ENCODE data around the gene KCNJ15.

The KCNJ15 gene

GRCh38 chr21:38307771-38308531 lies 51.2 kb downstream of the KCNJ15 start:
- no peak for TF ChIP-seq CTCF (IDR thresholded peaks at IDR 0.05; ENCODE audit: low read depth, low read length)
- peak in 1 of 2 donors; percentile 77 for DNase-seq (ENCODE audit: low read depth in 2 of 2)
- no peak overlapping the region for H3K4me3 ChIP-seq (replicated peaks in 1 of 2; ENCODE audit: low read depth in 2 of 2, low read length in 2 of 2)

- no peak for TF ChIP-seq CTCF (IDR thresholded peaks at IDR 0.05; ENCODE audit: low read depth, low read length)
- H3K4me3 ChIP-seq (replicated peaks in 1 of 2; ENCODE audit: low read depth in 2 of 2, low read length in 2 of 2): no peak overlapping the region
- DNase-seq (ENCODE audit: low read depth in 2 of 2): peak in 1 of 2 donors; percentile 92
Observed at GRCh38 chr21:38308532-38309119, 51.8 kb downstream of the KCNJ15 start.

- H3K4me3 ChIP-seq (replicated peaks in 1 of 2; ENCODE audit: low read depth in 2 of 2, low read length in 2 of 2): no peak overlapping the region
- DNase-seq (ENCODE audit: low read depth in 2 of 2): peak; percentile 84 to 94
- TF ChIP-seq CTCF (IDR thresholded peaks at IDR 0.05; ENCODE audit: low read depth, low read length): no peak
Observed at GRCh38 chr21:38310646-38311485, 54.1 kb downstream of the KCNJ15 start.

GRCh38 chr21:38311765-38312164 lies 55.0 kb downstream of the KCNJ15 start:
- H3K4me3 ChIP-seq (replicated peaks in 1 of 2; ENCODE audit: low read depth in 2 of 2, low read length in 2 of 2): no peak overlapping the region
- no peak for DNase-seq (ENCODE audit: low read depth in 2 of 2)
- TF ChIP-seq CTCF (IDR thresholded peaks at IDR 0.05; ENCODE audit: low read depth, low read length): no peak

- no peak for DNase-seq (ENCODE audit: low read depth in 2 of 2)
- no peak overlapping the region for H3K4me3 ChIP-seq (replicated peaks in 1 of 2; ENCODE audit: low read depth in 2 of 2, low read length in 2 of 2)
- TF ChIP-seq CTCF (IDR thresholded peaks at IDR 0.05; ENCODE audit: low read depth, low read length): no peak
Observed at GRCh38 chr21:38312822-38313221, 56.0 kb downstream of the KCNJ15 start.

GRCh38 chr21:38314558-38314957 lies 57.8 kb downstream of the KCNJ15 start:
- no peak for TF ChIP-seq CTCF (IDR thresholded peaks at IDR 0.05; ENCODE audit: low read depth, low read length)
- no peak for DNase-seq (ENCODE audit: low read depth in 2 of 2)
- H3K4me3 ChIP-seq (replicated peaks in 1 of 2; ENCODE audit: low read depth in 2 of 2, low read length in 2 of 2): no peak overlapping the region

Measured in cardiac fibroblast (primary cell).